Activated CD4-positive, CD25-positive, alpha-beta regulatory T cell treated with anti-CD3 and anti-CD28 coated beads, Interleukin-2, amount 50 U/mL, for 24 hours (primary cell): ENCODE data around the gene RNF115.
"Not testable (repeated sequence)": the region's sequence is repeated elsewhere in the genome, so short reads cannot be mapped to it uniquely, and the experiment has no call there.

Source experiments
- ATAC-seq, 2 donors: fragments of 150-1000 bp; cut with Tn5 transposase; one replicate each; pipeline ENCODE4 v1.10.0; 2021; ENCODE audit warnings: mild to moderate bottlenecking in 1 of 2, moderate library complexity in 1 of 2

The RNF115 gene

DNA sequence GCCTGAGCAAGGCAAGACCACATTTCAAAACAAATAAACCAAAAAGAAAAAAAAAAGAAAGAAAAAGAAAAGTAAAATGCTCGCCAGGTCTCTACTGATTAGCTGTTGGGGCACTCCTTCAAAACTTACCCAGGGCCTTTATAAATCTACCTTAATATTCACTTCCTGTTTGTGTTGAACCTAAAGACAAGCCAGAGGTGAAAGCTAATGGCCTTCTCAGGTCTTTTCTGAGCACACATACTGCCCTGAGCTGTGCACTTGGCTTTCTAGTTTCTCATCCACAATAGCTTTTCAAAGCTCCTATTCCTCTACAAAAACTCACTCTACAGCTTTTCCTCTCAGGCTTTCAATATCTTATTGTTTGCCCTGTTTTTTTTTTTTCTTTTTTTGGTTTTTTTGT lies 50.5 kb downstream of the RNF115 start:
- no peak for ATAC-seq

DNA sequence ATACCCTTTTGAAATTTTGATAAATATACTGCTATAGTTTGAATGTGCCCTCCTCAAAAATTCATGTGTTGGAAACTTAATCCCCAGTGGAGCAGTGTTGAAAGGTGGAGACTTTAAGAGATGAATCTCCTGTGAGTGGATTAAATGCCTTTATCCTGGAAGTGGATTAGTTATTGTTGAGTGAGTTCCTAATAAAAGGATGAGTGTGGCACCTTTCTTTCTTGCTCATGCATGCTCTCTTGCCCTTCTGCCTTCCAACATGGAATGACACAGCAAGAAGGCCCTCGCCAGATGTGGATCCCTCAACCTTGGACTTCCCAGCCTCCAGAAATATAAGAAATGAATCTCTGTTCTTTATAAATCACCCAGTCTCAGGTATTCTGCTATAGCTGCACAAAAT lies 52.8 kb downstream of the RNF115 start:
- ATAC-seq = no peak

DNA sequence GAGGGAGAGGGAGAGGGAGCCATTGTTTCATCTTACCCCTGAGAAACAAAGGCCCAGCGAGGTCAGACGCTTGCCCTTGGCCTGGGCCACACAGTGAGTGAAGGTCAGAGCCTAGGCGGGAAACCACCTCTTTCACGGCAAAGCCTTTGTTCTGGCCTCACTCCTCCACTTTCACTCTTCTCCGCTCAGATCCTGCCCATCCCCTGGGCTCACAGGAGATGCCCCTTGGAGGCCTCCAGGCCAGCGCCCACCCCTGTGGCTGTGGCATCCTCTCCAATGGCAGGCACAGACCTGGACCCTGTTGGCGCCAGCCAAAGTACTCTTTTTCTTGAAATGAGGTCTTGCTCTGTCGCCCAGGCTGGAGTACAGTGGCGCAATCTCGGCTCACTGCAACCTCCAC lies 55.9 kb downstream of the RNF115 start:
- not testable (repeated sequence) for ATAC-seq

DNA sequence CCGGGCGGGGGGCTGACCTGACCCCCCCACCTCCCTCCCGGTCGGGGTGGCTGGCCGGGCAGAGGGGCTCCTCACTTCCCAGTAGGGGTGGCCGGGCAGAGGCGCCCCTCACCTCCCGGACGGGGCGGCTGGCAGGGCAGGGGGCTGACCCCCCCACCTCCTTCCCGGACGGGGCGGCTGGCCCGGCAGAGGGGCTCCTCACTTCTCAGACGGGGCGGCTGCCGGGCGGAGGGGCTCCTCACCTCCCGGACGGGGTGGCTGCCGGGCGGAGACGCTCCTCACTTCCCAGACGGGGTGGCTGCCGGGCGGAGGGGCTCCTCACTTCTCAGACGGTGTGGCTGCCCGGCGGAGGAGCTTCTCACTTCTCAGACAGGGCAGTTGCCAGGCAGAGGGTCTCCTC lies 57.0 kb downstream of the RNF115 start:
- not testable (repeated sequence) for ATAC-seq

DNA sequence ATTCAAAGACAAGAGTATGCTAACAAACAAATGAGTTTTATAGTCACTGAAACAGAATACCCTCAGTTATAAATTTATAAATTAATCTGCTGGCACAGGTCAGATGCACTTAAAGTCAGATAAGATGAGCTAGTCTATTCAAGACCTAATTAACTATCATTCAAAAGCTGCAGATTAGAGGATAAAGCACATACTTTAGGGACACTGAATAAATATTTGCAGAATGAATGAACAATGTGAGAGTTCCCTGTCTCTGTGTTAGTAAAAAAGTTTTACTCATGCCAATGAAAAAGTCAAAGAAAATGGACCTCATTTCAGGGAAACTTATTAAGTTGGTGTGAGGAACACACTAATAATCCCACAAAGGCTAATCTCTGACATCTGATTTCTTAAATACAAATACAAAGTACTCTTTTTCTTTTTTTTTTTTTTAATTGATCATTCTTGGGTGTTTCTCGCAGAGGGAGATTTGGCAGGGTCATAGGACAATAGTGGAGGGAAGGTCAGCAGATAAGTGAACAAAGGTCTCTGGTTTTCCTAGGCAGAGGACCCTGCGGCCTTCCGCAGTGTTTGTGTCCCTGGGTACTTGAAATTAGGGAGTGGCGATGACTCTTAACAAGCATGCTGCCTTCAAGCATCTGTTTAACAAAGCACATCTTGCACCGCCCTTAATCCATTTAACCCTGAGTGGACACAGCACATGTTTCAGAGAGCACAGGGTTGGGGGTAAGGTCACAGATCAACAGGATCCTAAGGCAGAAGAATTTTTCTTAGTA lies 58.1 kb downstream of the RNF115 start:
- ATAC-seq = not testable (repeated sequence)

DNA sequence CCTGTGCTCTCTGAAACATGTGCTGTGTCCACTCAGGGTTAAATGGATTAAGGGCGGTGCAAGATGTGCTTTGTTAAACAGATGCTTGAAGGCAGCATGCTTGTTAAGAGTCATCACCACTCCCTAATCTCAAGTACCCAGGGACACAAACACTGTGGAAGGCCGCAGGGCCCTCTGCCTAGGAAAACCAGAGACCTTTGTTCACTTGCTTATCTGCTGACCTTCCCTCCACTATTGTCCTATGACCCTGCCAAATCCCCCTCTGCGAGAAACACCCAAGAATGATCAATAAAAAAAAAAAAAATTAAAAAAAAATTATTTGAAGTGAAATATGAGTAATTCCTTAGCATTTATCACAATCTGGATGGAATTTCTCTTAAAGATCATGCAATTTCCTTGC lies 58.8 kb downstream of the RNF115 start:
- not testable (repeated sequence) for ATAC-seq

DNA sequence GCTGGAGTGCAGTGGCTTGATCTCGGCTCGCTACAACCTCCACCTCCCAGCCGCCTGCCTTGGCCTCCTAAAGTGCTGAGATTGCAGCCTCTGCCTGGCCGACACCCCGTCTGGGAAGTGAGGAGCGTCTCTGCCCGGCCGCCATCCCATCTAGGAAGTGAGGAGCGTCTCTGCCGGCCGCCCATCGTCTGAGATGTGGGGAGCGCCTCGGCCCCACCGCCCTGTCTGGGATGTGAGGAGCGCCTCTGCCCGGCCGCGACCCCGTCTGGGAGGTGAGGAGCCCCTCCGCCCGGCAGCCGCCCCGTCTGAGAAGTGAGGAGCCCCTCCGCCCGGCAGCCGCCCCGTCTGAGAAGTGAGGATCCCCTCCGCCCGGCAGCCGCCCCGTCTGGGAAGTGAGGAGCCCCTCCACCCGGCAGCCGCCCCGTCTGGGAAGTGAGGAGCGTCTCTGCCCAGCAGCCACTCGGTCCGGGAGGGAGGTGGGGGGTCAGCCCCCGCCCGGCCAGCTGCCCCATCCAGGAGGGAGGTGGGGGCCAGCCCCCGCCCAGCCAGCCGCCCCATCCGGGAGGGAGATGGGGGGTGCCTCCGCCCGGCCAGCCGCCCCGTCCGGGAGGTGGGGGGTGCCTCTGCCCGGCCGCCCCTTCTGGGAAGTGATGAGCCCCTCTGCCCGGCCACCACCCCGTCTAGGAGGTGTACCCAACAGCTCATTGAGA lies 59.5 kb downstream of the RNF115 start:
- ATAC-seq = not testable (repeated sequence)

DNA sequence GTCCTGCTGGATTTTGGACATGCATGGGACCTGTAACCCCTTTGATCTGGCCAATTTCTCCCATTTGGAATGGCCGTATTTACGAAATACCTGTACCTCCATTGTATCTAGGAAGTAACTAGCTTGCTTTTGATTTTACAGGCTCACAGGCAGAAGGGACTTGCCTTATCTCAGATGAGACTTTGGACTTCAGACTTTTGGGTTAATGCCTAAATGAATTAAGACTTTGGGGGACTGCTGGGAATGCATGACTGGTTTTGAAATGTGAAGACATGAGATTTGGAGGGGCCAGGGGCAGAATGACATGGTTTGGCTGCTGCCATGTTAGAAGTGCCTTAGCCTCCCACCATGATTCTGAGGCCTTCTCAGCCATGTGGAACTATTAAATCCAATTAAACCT lies 61.9 kb downstream of the RNF115 start:
- not testable (repeated sequence) for ATAC-seq

DNA sequence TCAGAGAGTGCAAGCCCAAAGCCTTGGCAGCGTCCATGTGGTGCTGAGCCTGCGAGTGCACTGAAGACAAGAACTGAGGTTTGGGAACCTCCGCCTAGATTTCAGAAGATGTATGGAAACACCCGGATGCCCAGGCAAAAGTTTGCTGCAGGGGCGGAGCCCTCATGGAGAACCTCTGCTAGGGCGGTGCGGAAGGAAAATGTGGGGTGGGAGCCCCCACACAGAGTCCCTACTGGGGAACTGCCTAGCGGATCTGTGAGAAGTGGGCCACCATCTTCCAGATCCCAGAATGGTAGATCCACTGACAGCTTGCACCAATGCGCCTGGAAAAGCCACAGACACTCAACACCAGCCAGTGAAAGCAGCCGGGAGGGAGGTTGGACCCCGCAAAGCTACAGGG lies 62.4 kb downstream of the RNF115 start:
- ATAC-seq = not testable (repeated sequence)

DNA sequence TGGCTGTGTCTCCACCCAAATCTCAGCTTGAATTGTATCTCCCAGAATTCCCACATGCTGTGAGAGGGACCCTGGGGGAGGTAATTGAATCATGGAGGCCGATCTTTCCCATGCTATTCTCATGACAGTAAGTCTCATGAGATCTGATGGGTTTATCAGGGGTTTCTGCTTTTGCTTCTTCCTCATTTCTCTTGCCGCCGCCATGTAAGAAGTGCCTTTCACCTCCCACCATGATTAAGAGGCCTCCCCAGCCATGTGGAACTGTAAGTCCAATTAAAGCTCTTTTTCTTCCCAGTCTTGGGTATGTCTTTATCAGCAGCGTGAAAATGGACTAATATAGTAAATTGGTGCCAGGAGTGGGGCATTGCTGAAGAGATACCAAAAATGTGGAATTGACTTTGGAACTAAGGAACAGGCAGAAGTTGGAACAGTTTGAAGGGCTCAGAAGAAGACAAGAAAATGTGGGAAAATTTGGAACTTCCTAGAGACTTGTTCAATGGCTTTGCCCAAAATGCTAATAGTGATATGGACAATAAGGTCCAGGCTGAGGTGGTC lies 63.4 kb downstream of the RNF115 start:
- not testable (repeated sequence) for ATAC-seq

DNA sequence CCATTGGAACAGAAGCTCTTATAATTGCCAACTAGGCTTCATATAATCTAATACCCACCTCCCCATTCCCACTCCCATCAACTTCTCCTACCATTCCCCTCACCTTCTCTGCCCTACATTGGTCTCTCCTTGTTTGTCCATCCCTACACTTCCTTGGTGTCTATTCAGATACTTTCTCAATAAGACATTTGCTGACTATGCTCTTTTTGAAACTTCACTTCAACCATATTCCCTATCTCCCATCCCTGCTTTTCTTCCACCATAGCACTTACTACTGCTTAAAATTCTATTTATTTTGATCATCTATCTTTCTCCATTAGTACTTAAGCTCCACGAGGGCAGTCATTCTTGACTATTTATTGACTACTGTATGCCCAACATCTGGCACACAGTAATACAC lies 64.2 kb downstream of the RNF115 start:
- no peak for ATAC-seq

DNA sequence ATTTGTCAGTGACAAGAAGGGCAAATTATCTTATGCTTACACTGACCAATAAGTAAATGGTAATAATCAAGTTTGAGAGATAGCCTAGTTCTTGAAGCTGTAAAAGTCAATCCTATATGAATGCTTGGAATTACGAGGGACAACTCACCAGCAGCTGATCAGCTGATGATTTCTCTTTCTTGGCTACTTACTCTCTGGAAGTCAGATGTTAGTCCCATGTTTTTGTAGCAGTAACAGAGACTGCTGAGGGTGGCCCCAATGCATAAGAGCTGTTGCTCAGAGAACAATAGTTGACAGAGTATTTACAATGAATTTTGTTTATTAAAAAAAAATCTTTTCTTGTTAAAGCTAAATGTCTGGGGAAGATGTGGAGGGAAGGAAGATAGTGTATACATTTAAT lies 65.3 kb downstream of the RNF115 start:
- ATAC-seq = no peak

DNA sequence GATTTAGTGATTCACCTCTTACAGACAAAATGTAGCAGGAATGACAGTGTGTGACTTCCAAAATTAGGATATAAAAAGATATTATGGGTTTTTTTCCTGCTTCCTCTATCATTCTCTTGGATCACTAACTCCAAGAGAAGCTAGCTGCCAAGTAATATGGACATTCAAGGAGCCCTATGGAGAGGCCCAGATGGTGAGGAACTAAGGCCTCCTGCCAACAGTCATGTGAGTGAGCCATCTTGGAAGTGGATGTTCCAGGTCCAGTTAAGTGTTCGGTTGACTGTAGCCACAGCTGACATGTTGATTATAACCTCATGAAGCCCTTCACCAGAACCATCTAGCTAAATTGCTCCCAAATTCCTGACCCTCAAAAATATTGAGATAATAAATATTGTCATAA lies 65.8 kb downstream of the RNF115 start:
- no peak for ATAC-seq

DNA sequence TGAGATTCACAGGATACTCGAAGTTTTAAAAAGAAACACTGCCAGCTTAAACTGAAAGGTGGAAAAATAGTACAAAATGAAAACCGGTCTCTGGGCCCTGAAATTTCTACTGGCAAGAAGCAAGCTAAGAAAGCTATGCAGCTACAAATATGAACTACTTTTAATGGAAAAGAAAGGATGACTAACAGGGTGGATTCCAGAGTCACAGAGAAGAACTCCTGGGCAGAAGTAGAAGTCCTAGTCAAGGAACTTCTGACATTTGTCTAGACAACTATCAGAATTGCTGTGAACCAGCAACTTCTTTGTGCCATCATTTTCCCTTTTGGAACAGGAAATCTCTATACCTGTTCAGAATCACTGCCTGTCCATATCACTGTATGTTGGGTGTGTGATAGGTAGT lies 66.5 kb downstream of the RNF115 start:
- no peak for ATAC-seq

DNA sequence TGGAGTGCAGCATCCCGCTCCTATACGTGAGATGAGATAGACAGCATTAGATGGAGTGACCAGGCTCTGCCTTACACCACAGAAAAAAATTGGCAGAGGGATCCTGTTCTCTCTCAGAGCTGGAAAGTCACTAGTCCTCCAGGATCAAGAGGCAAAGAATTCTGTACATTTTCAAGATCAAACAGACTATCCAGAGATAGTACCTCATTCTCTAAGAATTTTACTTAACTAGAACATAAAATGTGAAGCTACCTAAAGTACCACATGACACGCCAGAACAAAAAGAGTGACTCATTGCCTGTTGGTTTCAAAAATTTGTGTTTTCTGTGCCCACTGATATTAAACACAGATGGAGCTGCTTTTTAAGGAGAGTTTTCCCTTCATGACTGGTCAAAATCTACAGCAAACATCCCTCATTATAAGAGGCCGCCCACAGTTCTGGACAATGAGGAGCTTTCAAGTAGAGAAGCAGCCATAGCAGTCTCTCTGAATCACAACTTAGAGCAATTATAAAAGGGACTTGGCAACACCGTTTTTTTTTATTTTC lies 72.3 kb downstream of the RNF115 start:
- no peak for ATAC-seq

DNA sequence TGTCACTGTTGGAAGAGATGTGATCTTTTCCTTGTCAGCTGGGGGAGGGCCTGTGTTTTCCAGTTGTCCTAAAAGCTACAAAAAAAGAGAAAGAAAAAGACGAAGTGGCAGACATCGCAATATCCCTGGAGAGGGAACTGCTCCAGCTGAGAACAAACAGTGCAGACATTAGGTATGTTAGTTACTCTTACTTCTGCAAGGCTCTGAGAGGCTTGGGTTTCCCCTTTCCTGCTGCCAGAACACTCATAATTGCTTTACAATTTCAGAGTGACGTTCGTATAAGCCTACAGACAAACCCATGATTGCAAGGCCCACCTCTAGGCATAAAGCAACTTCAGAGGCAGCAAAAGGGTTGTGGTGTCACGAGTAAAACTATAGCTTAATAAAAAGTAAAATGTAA lies 73.5 kb downstream of the RNF115 start:
- no peak for ATAC-seq

DNA sequence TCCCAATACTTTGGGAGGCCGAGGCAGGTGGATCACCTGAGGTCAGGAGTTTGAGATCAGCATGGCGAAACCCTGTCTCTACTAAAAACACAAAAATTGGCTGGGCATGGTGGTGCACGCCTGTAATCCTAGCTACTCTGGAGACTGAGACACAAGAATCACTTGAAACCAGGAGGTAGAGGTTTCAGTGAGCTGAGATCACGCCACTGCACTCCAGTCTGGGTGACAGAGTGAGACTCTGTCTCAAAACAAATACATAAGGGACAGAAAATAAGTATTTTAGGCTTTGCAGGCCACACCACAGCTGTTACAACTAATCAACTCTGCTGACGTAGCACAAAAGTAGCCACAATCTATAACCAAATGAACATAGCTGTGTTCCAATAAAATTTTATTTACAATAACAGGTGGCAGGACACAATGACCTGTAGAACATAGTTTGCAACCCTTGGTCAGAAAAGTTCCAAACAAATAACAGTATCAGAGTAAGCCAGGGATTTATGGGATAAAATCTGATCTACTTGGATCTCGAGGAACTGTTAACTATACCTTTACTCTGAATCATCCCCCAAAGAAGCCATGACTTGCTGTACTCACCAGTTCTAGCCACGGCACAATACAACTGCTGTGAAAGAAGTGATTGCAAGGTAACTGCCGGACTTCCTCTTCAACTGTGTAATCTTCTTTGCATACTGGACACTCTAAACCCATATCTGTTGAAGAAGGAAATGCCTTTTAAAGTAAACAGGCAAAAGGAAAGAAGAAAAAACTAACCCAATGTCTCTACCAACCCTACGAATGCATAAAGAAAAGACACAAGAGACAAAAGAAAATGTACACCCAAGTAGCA lies 76.3 kb downstream of the RNF115 start:
- no peak for ATAC-seq

DNA sequence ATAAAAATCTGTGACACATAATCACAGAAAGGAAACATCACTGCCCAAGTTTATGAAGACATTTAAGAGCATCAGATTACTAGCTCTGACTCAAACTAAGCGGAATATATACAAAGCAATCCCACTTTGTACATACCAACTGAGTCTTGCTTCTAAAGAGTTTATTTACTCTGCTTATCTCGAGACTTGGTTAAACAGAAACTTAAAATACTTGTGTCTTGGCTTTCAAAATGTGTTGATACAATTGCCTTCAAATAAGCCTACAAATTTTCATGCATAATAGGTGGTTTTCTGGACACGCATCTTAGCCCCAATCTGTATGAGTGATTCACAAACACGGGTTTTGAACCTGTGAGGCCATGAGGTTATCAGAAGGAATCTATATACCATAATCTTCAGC lies 83.6 kb downstream of the RNF115 start:
- no peak for ATAC-seq

DNA sequence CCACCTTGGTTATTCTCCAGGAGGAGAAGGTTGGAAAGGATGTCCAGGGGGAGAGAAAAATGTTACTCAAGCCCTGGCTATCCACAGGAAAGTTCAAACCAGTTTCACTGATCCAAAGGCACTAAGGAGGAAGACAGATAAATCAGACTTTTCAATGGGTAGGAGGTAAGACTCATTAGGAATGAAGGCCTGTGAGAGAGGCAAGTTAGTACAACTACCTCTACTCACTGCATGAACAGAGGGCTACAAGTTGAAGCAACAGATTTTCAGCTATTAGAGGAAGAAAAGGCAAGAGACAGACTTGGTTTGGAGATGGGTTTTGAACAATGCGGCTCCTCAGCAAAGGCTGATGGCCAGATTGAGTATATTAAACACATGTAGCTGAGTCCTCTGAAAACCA lies 87.7 kb downstream of the RNF115 start:
- ATAC-seq = no peak

DNA sequence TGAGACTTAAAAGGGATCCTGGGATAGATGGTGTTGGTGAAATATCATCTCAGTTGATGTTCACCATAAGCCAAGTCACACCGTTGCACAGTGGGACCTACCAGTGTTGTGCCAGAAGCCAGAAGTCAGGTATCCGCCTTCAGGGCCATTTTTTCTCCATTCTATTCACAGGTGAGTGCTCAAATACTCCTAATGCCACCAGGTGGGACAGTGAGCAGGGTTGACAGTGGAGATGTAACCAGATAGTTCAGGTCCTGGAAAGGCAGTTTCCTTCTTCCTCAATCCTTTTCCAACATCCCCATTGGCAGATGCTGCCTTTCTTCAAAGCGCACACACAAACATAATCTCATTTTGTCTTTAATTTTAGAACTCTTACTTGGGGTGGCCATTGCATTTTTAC lies 93.0 kb downstream of the RNF115 start:
- no peak for ATAC-seq

DNA sequence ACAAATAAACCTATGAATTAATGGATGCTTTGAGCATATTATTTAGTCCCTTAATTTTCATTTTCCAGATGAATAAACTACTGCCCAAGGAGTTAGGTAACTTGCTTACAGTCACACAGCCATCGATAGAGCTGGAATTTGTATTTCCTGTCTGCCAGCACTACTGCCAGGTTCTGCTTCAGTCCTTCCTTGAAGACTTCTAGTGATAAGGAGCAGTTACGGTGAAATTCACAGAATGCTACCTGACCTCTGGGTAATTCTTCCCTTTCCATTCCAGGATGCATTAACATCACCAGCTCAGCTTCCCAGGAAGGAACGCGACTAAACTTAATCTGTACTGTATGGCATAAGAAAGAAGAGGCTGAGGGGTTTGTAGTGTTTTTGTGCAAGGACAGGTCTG lies 93.4 kb downstream of the RNF115 start:
- ATAC-seq = no peak

DNA sequence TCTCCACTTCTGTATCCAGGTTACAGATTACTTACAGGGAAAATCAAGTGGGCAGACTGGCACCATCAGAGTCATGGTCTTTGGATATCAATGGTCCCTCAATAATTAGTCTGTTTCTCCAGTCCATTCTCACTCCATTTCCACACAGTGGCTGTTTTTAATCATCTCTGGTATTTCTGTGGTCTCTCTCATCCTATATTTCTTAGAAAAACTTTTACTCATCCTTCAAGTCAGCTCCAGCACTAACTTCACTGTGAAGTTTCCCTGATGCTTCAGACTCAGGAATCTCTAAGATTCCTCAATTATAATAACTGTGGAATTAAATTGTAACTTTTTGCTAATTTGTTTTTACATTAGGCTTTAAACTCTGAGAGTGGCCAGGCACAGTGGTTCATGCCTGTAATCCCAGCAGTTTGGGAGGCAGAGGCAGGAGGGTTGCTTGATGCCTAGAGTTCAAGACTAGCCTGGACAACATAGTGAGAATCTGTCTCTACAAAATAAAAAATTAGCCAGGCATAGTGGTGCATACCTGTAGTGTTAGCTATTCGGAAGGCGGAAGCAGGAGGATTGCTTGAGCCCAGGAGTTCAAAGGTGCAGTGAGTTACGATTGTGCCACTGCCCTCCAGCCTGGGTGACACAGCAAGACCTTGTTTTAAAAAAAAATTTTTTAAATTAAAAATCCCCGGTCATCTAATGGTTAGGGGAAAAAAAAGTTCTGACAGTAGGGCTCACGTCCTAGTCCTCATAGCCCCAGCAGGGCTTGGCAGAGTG lies 94.0 kb downstream of the RNF115 start:
- no peak for ATAC-seq
